K562 (cell line): ENCODE data around the gene PRDM12. TPM values are rescaled to one million over a fixed set of nuclear protein-coding genes. Genes with fewer than 3 reads are reported as not detected.

ENCODE experiments used
- ATAC-seq: fragments of 200-7000 bp; cut with Tn5 transposase; 3 replicates; pipeline ENCODE4 v1.9.1; 2020; ENCODE audit warnings: moderate library complexity
- BruUV-seq: library from RNA; stranded (reverse); fragments of 400-500 nt; replicated peaks from 2 replicates; lab custom pipeline; 2021; lab: Mats Ljungman, UMichigan
- CTCF ChIA-PET: fragments of 300-600 bp; formaldehyde crosslinking; extraction: SDS; loops from one replicate; lab custom pipeline; 2021; ENCODE audit warnings: low intra/inter-chr PET ratio; lab: Yijun Ruan, JAX
- POLR2A ChIA-PET: fragments of 300-600, 350-650 bp; sonication (Branson Sonifier 250); formaldehyde crosslinking; extraction: SDS; loops from one replicate; lab custom pipeline; 2021; ENCODE audit warnings: antibody characterized with exemption, inconsistent platforms; lab: Yijun Ruan, JAX
- DNase-seq, 4 experiments: peaks; one replicate each; pipeline versions ENCODE4 v3.0.0 to v3.0.0-alpha.2; 2011 to 2018; ENCODE audit warnings: low spot score in 3 of 4, mixed read lengths in 3 of 4; ENCODE audit errors: extremely low read depth in 1 of 4
- FAIRE-seq: peaks from 2 replicates; lab custom pipeline; 2011; peaks lifted over from hg19 to GRCh38; lab: Jason Lieb, UNC
- H2AFZ ChIP-seq: 2 replicates; pipeline ENCODE4 v1.6.0; 2011; ENCODE audit warnings: low read depth, low read length, control low read depth, inconsistent platforms
- H3K27ac ChIP-seq: fragments of 200-600 bp; 3 replicates; pipeline ENCODE4 v1.8.0; 2011; ENCODE audit warnings: low read depth, mild to moderate bottlenecking, control low read depth, inconsistent platforms, low read length, moderate library complexity, mixed read lengths; ENCODE audit errors: extremely low read depth
- H3K27me3 ChIP-seq, 2 experiments: fragments of 300-600 bp in 1 of 2; 2 replicates in 1 of 2; 3 replicates in 1 of 2; pipeline versions ENCODE4 v1.6.0 to v1.8.0; 2011; ENCODE audit warnings: inconsistent platforms in 2 of 2, low read length in 2 of 2, mild to moderate bottlenecking in 1 of 2, mixed read lengths in 1 of 2, moderate library complexity in 1 of 2; ENCODE audit not compliant: control insufficient read depth in 2 of 2, insufficient read depth in 2 of 2
- H3K36me3 ChIP-seq: fragments of 300-600 bp; 3 replicates; pipeline ENCODE4 v1.8.0; 2011; ENCODE audit warnings: mild to moderate bottlenecking, low read length, inconsistent platforms; ENCODE audit not compliant: control insufficient read depth, insufficient read depth
- H3K4me1 ChIP-seq, 2 experiments: fragments of 200-600 bp in 1 of 2; replicated peaks in 1 of 2; 2 replicates in 1 of 2; 3 replicates in 1 of 2; pipeline versions ENCODE4 v1.5.1 to v1.8.0; 2011; ENCODE audit warnings: inconsistent platforms in 2 of 2, low read length in 2 of 2, mild to moderate bottlenecking in 1 of 2, mixed read lengths in 1 of 2, moderate library complexity in 1 of 2; ENCODE audit not compliant: control insufficient read depth in 2 of 2, insufficient read depth in 2 of 2
- H3K4me2 ChIP-seq: 2 replicates; pipeline ENCODE4 v1.6.1; 2011; ENCODE audit warnings: low read length, control low read depth, inconsistent platforms, mixed read lengths; ENCODE audit not compliant: insufficient read depth
- H3K4me3 ChIP-seq: fragments of 200-600 bp; sonication (generic), shearing (Covaris generic); 2 replicates; pipeline ENCODE4 v1.5.1; 2016; ENCODE audit warnings: control low read depth, inconsistent platforms
- H3K79me2 ChIP-seq: fragments of 200-600 bp; 3 replicates; pipeline ENCODE4 v1.8.0; 2011; ENCODE audit warnings: low read length, inconsistent platforms; ENCODE audit not compliant: control insufficient read depth, insufficient read depth
- H3K9ac ChIP-seq, 2 experiments: 2 replicates each; pipeline versions ENCODE4 v1.6.0 to v1.6.1; 2011; ENCODE audit warnings: low read depth in 2 of 2, low read length in 2 of 2, control low read depth in 1 of 2, inconsistent platforms in 1 of 2, mild to moderate bottlenecking in 1 of 2, mixed read lengths in 1 of 2; ENCODE audit not compliant: insufficient read depth in 1 of 2
- H3K9me1 ChIP-seq: one replicate; pipeline ENCODE4 v1.6.0; 2011; ENCODE audit warnings: inconsistent platforms, mild to moderate bottlenecking, low read length, moderate library complexity; ENCODE audit not compliant: control insufficient read depth, insufficient read depth
- H3K9me3 ChIP-seq: replicated peaks from 2 replicates; pipeline ENCODE4 v1.5.1; 2011; ENCODE audit warnings: low read depth, low read length, inconsistent platforms; ENCODE audit not compliant: control insufficient read depth, insufficient read depth
- H4K20me1 ChIP-seq: replicated peaks from 2 replicates; pipeline ENCODE4 v1.6.1; 2011; ENCODE audit warnings: low read length, inconsistent platforms, mixed read lengths; ENCODE audit not compliant: control insufficient read depth, insufficient read depth
- ARID1B ChIP-seq: fragments of 450-650 bp; IDR thresholded peaks from 2 replicates; pipeline ENCODE4 v1.6.1; 2016; ENCODE audit warnings: antibody characterized with exemption, mild to moderate bottlenecking, inconsistent platforms
- CCNT2 ChIP-seq: IDR thresholded peaks from 2 replicates; pipeline ENCODE4 v1.6.1; 2011; ENCODE audit warnings: borderline replicate concordance, low read depth, mild to moderate bottlenecking, moderate library complexity, mixed read lengths, low read length; ENCODE audit not compliant: insufficient read length; ENCODE audit errors: extremely low read depth
- CREB1 ChIP-seq, 2 experiments: sonication (generic) in 1 of 2; formaldehyde crosslinking in 1 of 2; IDR thresholded peaks; 2 replicates each; pipeline versions ENCODE4 v1.6.1 to v1.8.0; 2012 to 2022; ENCODE audit warnings: inconsistent platforms in 1 of 2, mild to moderate bottlenecking in 1 of 2, missing genetic modification reagents in 1 of 2, moderate library complexity in 1 of 2
- FOXK1 ChIP-seq: sonication (generic); formaldehyde crosslinking; IDR thresholded peaks from 2 replicates; pipeline ENCODE4 v1.8.0; 2022; ENCODE audit warnings: missing genetic modification reagents, mild to moderate bottlenecking, borderline replicate concordance
- LARP7 ChIP-seq: fragments of 450-650 bp; IDR thresholded peaks from 2 replicates; pipeline ENCODE4 v1.6.1; 2016
- MEF2D ChIP-seq: conservative IDR thresholded peaks from 2 replicates; pipeline ENCODE4 v1.6.1; 2016; ENCODE audit warnings: low read depth, missing genetic modification characterization, missing compliant biosample characterization
- SRSF7 ChIP-seq: fragments of 200-400 bp; formaldehyde crosslinking; optimal IDR thresholded peaks from 2 replicates; pipeline ENCODE3; 2017; ENCODE audit warnings: mild to moderate bottlenecking, low read depth, low read length
- TOE1 ChIP-seq, 2 experiments: fragments of 450-650 bp in 1 of 2; sonication (generic) in 1 of 2; formaldehyde crosslinking in 1 of 2; IDR thresholded peaks; 2 replicates each; pipeline versions ENCODE4 v1.7.1 to v1.8.0; 2016 to 2022; ENCODE audit warnings: borderline replicate concordance in 2 of 2, mild to moderate bottlenecking in 2 of 2, antibody characterized with exemption in 1 of 2, inconsistent platforms in 1 of 2, low read depth in 1 of 2, missing genetic modification reagents in 1 of 2, moderate library complexity in 1 of 2
- UBTF ChIP-seq, 2 experiments: IDR thresholded peaks; 2 replicates each; pipeline ENCODE4 v1.6.1; 2012; ENCODE audit warnings: improper control_type of control experiment in 2 of 2, low read depth in 2 of 2, low read length in 2 of 2, borderline replicate concordance in 1 of 2
- YY1 ChIP-seq, 3 experiments: IDR thresholded peaks; 2 replicates each; pipeline ENCODE4 v1.6.1; 2011; ENCODE audit warnings: low read length in 2 of 3, mild to moderate bottlenecking in 2 of 3, moderate library complexity in 2 of 3, borderline replicate concordance in 1 of 3, control low read depth in 1 of 3, low read depth in 1 of 3; ENCODE audit not compliant: insufficient read depth in 3 of 3, insufficient replicate concordance in 2 of 3, control insufficient read depth in 1 of 3, insufficient read length in 1 of 3; ENCODE audit errors: extremely low read depth in 1 of 3
- ZFX ChIP-seq: sonication (generic); formaldehyde crosslinking; IDR thresholded peaks from 2 replicates; pipeline ENCODE4 v1.8.0; 2022; ENCODE audit warnings: mild to moderate bottlenecking, missing genetic modification reagents, moderate library complexity
- ZNF384 ChIP-seq: IDR thresholded peaks from 2 replicates; pipeline ENCODE4 v1.6.1; 2012; ENCODE audit warnings: low read depth, low read length, improper control_type of control experiment
- ZNF408 ChIP-seq: fragments of 250-450 bp; sonication (Bioruptor Pico); IDR thresholded peaks from 2 replicates; pipeline ENCODE4 v1.4.0; 2020; ENCODE audit warnings: low read depth, mild to moderate bottlenecking, moderate library complexity
- WGBS: fragments of 100-300 bp; shearing (Covaris generic); methylation state at CpG from one replicate; pipeline ENCODE4 v1.1.6; 2016; ENCODE audit warnings: low coverage, mixed read lengths; ENCODE audit not compliant: insufficient coverage; ENCODE audit errors: missing lambda C conversion rate; 5-methylcytosine and 5-hydroxymethylcytosine counted together
- in situ Hi-C: fragments of 300-500 bp; cut with MboI; formaldehyde crosslinking; loops from 4 replicates; pipeline ENCODE4 v1.15.0; 2018; ENCODE audit warnings: inconsistent platforms, mixed read lengths
- intact Hi-C: fragments of 100-400 bp; cut with micrococcal nuclease; formaldehyde crosslinking; loops from 2 replicates; pipeline ENCODE4 v1.14.2; 2022
- polyA plus RNA-seq, 8 experiments: library from polyadenylated mRNA; depleted of rRNA in 4 of 8; stranded (reverse) in 5 of 8; unstranded in 3 of 8; fragments of >200 nt; fragmentation: Nextera tagmentation in 2 of 8; fragmentation: Illumina TruSeq in 1 of 8; extraction: Ambion mirVana in 2 of 8; extraction: Trizol in 1 of 8; gene quantifications; 2 replicates each; pipeline versions ENCODE4 v1.2.1 to v1.2.3, GENCODE V29; 2011 to 2014; ENCODE audit warnings: inconsistent platforms in 1 of 8, missing spikeins in 1 of 8
- total RNA-seq, 7 experiments: library from RNA; depleted of rRNA in 6 of 7; stranded (reverse); fragments of >200 nt in 6 of 7; fragmentation: Illumina TruSeq in 2 of 7; extraction: Trizol in 2 of 7; gene quantifications; 2 replicates each; pipeline versions ENCODE4 v1.2.1 to v1.2.3, GENCODE V29; 2011 to 2021; ENCODE audit warnings: low replicate concordance in 1 of 7
- TF ChIP-seq, protein P1 (sequence below): IDR thresholded peaks from 2 replicates; pipeline ENCODE4 v1.6.1; 2011; ENCODE audit not compliant: insufficient read length; ENCODE audit errors: extremely low read depth
- TF ChIP-seq, protein P2 (sequence below): fragments of 250-450 bp; sonication (Bioruptor Pico); IDR thresholded peaks from 2 replicates; pipeline ENCODE4 v1.5.0; 2020; ENCODE audit warnings: mild to moderate bottlenecking

Gene PRDM12
- total and polyA plus RNA-seq, 9 of the 15 experiments (the other 6 are each of a cell fraction or from before 2014, with no cell fraction given) = 0.04 to 0.22 (median 0.07) TPM; not detected in 3

DNA sequence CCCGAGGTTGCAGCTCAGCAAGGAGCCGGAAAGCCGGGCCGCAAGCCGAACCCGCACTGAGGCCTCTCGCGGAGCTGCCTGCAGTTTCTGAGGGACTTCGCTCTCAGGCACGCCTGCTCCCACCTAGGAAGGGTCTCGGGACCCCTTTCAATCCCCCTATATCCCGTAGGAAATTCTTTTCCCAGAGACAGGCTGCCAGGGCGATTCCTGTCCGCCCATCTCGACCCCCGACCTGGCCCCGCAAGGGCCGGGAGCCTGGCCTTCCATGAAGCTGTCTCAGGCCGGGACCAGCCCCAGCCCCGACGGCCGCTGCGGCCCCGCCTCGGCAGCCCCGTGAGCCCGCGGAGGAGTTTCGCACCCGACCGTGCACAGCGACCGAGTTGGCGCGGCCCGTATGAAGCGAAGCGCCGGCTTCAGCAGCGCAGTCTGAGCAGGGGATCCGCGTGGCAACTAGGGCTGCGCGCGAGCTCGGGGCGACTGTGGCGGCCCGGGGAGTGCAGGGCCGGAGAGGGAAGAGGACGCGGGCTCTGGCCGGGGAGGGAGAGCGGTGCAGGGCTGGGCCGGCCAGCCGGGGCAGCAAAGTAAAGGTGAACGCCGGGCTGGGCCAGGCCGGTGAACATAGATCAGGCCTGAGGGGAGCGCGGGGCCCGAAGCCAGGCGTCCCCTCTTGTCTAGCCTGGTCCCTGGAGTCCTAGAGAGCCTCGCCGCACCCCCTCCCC, 977 bp upstream of the PRDM12 start:
- H3K27ac ChIP-seq = no peak overlapping the region
- FAIRE-seq (no peak), DNase-seq (no peak)
- H3K36me3 ChIP-seq = no peaks in the 10 kb centered on the region
- WGBS = 29% methylated on average over 39 of the region's 65 CpGs
- POLR2A ChIA-PET = interaction anchor here (0.5 kb wide), 1 partner anchor 336 kb away, joined by 3 read pairs; no protein-coding TSS in a partner anchor
- intact Hi-C loops = no loop called here
- no peak for TF ChIP-seq YY1 (IDR thresholded peaks at IDR 0.05; ENCODE audit: borderline replicate concordance in 1 of 3, control insufficient read depth in 1 of 3, extremely low read depth in 1 of 3, insufficient read depth in 3 of 3, insufficient read length in 1 of 3, insufficient replicate concordance in 2 of 3, low read depth in 1 of 3, low read length in 2 of 3)
- TF ChIP-seq CREB1 (IDR thresholded peaks at IDR 0.05) = no peak
- TF ChIP-seq CREB1 (CRISPR knock-in tag; IDR thresholded peaks at IDR 0.05) = no peak
- TF ChIP-seq, protein P1, sequence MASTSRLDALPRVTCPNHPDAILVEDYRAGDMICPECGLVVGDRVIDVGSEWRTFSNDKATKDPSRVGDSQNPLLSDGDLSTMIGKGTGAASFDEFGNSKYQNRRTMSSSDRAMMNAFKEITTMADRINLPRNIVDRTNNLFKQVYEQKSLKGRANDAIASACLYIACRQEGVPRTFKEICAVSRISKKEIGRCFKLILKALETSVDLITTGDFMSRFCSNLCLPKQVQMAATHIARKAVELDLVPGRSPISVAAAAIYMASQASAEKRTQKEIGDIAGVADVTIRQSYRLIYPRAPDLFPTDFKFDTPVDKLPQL = no peak
- peak; percentile 46 for TF ChIP-seq SRSF7
- peak; percentile 35; the same call in 1 of the 2 replicates for TF ChIP-seq ZFX (CRISPR knock-in tag)
- TF ChIP-seq, protein P2, sequence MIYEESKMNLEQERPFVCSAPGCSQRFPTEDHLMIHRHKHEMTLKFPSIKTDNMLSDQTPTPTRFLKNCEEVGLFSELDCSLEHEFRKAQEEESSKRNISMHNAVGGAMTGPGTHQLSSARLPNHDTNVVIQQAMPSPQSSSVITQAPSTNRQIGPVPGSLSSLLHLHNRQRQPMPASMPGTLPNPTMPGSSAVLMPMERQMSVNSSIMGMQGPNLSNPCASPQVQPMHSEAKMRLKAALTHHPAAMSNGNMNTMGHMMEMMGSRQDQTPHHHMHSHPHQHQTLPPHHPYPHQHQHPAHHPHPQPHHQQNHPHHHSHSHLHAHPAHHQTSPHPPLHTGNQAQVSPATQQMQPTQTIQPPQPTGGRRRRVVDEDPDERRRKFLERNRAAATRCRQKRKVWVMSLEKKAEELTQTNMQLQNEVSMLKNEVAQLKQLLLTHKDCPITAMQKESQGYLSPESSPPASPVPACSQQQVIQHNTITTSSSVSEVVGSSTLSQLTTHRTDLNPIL (CRISPR knock-in tag) = no peak
- TF ChIP-seq TOE1 (IDR thresholded peaks at IDR 0.05; ENCODE audit: borderline replicate concordance) = no peak
- no peak for TF ChIP-seq TOE1 (CRISPR knock-in tag; IDR thresholded peaks at IDR 0.05; ENCODE audit: borderline replicate concordance, low read depth)
- TF ChIP-seq ARID1B = no peak
- peak; percentile 29 to 30; a peak in 1 of 4 replicates for TF ChIP-seq UBTF (IDR thresholded peaks at IDR 0.05; ENCODE audit: borderline replicate concordance in 1 of 2, low read depth in 2 of 2, low read length in 2 of 2)
- no peak for TF ChIP-seq LARP7
- TF ChIP-seq ZNF384 = no peak
- TF ChIP-seq ZNF408 (CRISPR knock-in tag) = no peak
- no peak for TF ChIP-seq CCNT2
- no peak for TF ChIP-seq MEF2D (tag)
- TF ChIP-seq FOXK1 (CRISPR knock-in tag) = no peak
- TF ChIP-seq, all 486 proteins: peak for 3
- Histone ChIP-seq H3K4me2 (no peak overlapping the region), H4K20me1 (peaks cover 6% of the 10 kb centered on the region), H3K4me1 (peaks cover 0 to 69% of the 10 kb centered on the region in 2 experiments; a peak in 2 of 5 replicates), H2AFZ (no peak overlapping the region), H3K4me3 (no peak overlapping the region), H3K27me3 (peaks cover 72 to 90% of the 10 kb centered on the region in 2 experiments), H3K9me1 (no peaks in the 10 kb centered on the region), H3K79me2 (no peaks in the 10 kb centered on the region), H3K9me3 (no peaks in the 10 kb centered on the region), H3K9ac (no peak overlapping the region)
- ATAC-seq = peak; percentile 63
- in situ Hi-C loops = no loop called here
- CTCF ChIA-PET = no interaction called here
- no TSS peak for BruUV-seq
